HG03575 (cell line): ENCODE data around the gene CYP27C1.

ENCODE experiments used
- ATAC-seq: cut with Tn5 transposase; IDR thresholded peaks from one replicate; pipeline ENCODE4 v1.9.1; 2021; ENCODE audit not compliant: unreplicated experiment, insufficient number of reproducible peaks, low FRiP score; ENCODE audit errors: extremely low read depth

The CYP27C1 gene

GRCh38 chr2:127196549-127196948 lies 23.6 kb downstream of the CYP27C1 start:
- ATAC-seq: no peak

GRCh38 chr2:127195140-127196074 lies 24.7 kb downstream of the CYP27C1 start:
- ATAC-seq: no peak

GRCh38 chr2:127194447-127194846 lies 25.7 kb downstream of the CYP27C1 start:
- no peak for ATAC-seq

GRCh38 chr2:127193967-127194280 lies 26.2 kb downstream of the CYP27C1 start:
- ATAC-seq: no peak

- no peak for ATAC-seq
Measured at GRCh38 chr2:127193164-127193966, 26.7 kb downstream of the CYP27C1 start.

GRCh38 chr2:127191331-127192219 lies 28.5 kb downstream of the CYP27C1 start:
- ATAC-seq: no peak

- ATAC-seq: no peak
Measured at GRCh38 chr2:127188797-127189196, 31.3 kb downstream of the CYP27C1 start.

GRCh38 chr2:127187831-127188230 lies 32.3 kb downstream of the CYP27C1 start:
- ATAC-seq: no peak

- no peak for ATAC-seq
Measured at GRCh38 chr2:127187081-127187775, 32.9 kb downstream of the CYP27C1 start.

GRCh38 chr2:127185705-127186104 lies 34.4 kb downstream of the CYP27C1 start:
- no peak for ATAC-seq

- no peak for ATAC-seq
Measured at GRCh38 chr2:127185093-127185492, 35.0 kb downstream of the CYP27C1 start.

- ATAC-seq: no peak
Measured at GRCh38 chr2:127183771-127184170, 36.3 kb downstream of the CYP27C1 start.

GRCh38 chr2:127182626-127183458 lies 37.3 kb downstream of the CYP27C1 start:
- no peak for ATAC-seq

- ATAC-seq: no peak
Measured at GRCh38 chr2:127181851-127182250, 38.2 kb downstream of the CYP27C1 start.

- no peak for ATAC-seq
Measured at GRCh38 chr2:127179766-127180165, 40.3 kb downstream of the CYP27C1 start.

GRCh38 chr2:127177617-127178263 lies 42.4 kb downstream of the CYP27C1 start:
- ATAC-seq: no peak
